Esophagus squamous epithelium (tissue), 4 donors: ENCODE measurements around the gene KBTBD3.

Source experiments
- POLR2A ChIP-seq, 4 donors: fragments of 450-650 bp; IDR thresholded peaks; one replicate each; pipeline ENCODE4 v1.6.1; 2017; ENCODE audit warnings: antibody characterized with exemption in 4 of 4, mild to moderate bottlenecking in 4 of 4, moderate library complexity in 3 of 4
- TF ChIP-seq, protein P1 (sequence below), 6 experiments: fragments of 450-650 bp in 4 of 6; fragments of 200-600 bp in 2 of 6; sonication (generic) in 2 of 6; IDR thresholded peaks; one replicate each; pipeline ENCODE4 v1.5.1; 2016 to 2019; ENCODE audit warnings: antibody characterized with exemption in 6 of 6, mild to moderate bottlenecking in 4 of 6, moderate library complexity in 4 of 6

DNA sequence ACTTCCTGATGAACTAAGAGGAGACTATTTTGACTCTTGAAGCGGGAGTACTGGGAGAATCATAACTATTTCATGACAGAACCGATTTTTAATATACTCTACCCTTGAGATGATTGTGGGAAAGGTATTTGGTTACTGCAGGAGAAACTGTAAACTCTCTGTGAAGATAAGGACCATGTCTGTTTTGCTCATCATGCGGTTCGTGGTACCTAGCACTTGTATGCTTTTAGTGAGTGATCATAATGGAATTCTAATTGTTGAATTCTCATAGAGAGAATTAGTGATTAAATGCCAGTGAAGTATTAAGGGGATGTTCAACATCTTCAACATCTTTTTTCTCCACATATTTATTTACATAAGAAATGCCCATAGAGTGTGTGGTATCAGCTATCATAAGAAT, 11.7 kb upstream of the KBTBD3 start:
- TF ChIP-seq, protein P1, sequence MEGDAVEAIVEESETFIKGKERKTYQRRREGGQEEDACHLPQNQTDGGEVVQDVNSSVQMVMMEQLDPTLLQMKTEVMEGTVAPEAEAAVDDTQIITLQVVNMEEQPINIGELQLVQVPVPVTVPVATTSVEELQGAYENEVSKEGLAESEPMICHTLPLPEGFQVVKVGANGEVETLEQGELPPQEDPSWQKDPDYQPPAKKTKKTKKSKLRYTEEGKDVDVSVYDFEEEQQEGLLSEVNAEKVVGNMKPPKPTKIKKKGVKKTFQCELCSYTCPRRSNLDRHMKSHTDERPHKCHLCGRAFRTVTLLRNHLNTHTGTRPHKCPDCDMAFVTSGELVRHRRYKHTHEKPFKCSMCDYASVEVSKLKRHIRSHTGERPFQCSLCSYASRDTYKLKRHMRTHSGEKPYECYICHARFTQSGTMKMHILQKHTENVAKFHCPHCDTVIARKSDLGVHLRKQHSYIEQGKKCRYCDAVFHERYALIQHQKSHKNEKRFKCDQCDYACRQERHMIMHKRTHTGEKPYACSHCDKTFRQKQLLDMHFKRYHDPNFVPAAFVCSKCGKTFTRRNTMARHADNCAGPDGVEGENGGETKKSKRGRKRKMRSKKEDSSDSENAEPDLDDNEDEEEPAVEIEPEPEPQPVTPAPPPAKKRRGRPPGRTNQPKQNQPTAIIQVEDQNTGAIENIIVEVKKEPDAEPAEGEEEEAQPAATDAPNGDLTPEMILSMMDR (IDR thresholded peaks at IDR 0.05), result no peak
- no peak for TF ChIP-seq POLR2A (IDR thresholded peaks at IDR 0.05)
